ENCODE results near the gene PLEKHA5.

DNA sequence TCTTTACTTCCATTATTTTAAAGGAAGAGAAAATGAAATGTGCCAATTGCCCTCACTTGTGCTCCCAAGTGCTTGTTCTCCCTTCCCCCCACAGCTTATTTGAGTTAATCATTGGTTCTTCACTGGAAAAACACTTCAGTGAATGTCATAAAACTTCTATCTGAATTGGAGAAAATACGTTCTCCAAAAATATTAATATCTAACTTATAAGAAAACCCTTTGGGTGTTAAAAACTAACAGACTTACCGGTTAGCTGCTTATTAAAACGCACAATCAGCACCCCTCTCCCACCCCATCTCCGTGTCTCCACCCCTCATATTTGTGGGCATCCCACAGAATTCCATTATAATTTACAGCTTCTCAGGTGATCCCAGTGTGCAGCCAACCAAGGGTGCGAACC is 31.7 kb downstream of the PLEKHA5 start:
- TF ChIP-seq, protein P1, sequence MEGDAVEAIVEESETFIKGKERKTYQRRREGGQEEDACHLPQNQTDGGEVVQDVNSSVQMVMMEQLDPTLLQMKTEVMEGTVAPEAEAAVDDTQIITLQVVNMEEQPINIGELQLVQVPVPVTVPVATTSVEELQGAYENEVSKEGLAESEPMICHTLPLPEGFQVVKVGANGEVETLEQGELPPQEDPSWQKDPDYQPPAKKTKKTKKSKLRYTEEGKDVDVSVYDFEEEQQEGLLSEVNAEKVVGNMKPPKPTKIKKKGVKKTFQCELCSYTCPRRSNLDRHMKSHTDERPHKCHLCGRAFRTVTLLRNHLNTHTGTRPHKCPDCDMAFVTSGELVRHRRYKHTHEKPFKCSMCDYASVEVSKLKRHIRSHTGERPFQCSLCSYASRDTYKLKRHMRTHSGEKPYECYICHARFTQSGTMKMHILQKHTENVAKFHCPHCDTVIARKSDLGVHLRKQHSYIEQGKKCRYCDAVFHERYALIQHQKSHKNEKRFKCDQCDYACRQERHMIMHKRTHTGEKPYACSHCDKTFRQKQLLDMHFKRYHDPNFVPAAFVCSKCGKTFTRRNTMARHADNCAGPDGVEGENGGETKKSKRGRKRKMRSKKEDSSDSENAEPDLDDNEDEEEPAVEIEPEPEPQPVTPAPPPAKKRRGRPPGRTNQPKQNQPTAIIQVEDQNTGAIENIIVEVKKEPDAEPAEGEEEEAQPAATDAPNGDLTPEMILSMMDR (conservative IDR thresholded peaks at IDR 0.05; ENCODE audit: low read depth, low read length), result no peak
- no peak for TF ChIP-seq POLR2A (IDR thresholded peaks at IDR 0.05; ENCODE audit: low read depth, low read length)
- no peak for TF ChIP-seq NFE2L2 (IDR thresholded peaks at IDR 0.05; ENCODE audit: low read depth, low read length)
- TF ChIP-seq, protein P2, sequence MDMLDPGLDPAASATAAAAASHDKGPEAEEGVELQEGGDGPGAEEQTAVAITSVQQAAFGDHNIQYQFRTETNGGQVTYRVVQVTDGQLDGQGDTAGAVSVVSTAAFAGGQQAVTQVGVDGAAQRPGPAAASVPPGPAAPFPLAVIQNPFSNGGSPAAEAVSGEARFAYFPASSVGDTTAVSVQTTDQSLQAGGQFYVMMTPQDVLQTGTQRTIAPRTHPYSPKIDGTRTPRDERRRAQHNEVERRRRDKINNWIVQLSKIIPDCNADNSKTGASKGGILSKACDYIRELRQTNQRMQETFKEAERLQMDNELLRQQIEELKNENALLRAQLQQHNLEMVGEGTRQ (IDR thresholded peaks at IDR 0.05; ENCODE audit: low read depth, low read length), result no peak
- no peak for TF ChIP-seq RAD21 (IDR thresholded peaks at IDR 0.05; ENCODE audit: low read length)
- TF ChIP-seq CHD1 (IDR thresholded peaks at IDR 0.05; ENCODE audit: low read depth, low read length), result no peak
- TF ChIP-seq SMC3 (IDR thresholded peaks at IDR 0.05; ENCODE audit: low read depth, low read length), result no peak
- TF ChIP-seq RCOR1 (IDR thresholded peaks at IDR 0.05; ENCODE audit: insufficient replicate concordance, low read length), result no peak
- TF ChIP-seq MAFK (IDR thresholded peaks at IDR 0.05; ENCODE audit: low read depth, low read length), result no peak
- no peak for TF ChIP-seq FOS (IDR thresholded peaks at IDR 0.05; ENCODE audit: low read depth, low read length)
- TF ChIP-seq CEBPB (IDR thresholded peaks at IDR 0.05; ENCODE audit: low read depth, low read length), result no peak
- TF ChIP-seq, protein P3, sequence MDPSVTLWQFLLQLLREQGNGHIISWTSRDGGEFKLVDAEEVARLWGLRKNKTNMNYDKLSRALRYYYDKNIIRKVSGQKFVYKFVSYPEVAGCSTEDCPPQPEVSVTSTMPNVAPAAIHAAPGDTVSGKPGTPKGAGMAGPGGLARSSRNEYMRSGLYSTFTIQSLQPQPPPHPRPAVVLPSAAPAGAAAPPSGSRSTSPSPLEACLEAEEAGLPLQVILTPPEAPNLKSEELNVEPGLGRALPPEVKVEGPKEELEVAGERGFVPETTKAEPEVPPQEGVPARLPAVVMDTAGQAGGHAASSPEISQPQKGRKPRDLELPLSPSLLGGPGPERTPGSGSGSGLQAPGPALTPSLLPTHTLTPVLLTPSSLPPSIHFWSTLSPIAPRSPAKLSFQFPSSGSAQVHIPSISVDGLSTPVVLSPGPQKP (IDR thresholded peaks at IDR 0.05; ENCODE audit: borderline replicate concordance, low read depth, low read length), result no peak
- TF ChIP-seq MXI1 (IDR thresholded peaks at IDR 0.05; ENCODE audit: borderline replicate concordance, low read depth, low read length), result no peak
- no peak for TF ChIP-seq RFX5 (IDR thresholded peaks at IDR 0.05; ENCODE audit: low read depth, low read length)

Data from IMR-90 (cell line).